ENCODE data around the gene C22orf31.

DNA sequence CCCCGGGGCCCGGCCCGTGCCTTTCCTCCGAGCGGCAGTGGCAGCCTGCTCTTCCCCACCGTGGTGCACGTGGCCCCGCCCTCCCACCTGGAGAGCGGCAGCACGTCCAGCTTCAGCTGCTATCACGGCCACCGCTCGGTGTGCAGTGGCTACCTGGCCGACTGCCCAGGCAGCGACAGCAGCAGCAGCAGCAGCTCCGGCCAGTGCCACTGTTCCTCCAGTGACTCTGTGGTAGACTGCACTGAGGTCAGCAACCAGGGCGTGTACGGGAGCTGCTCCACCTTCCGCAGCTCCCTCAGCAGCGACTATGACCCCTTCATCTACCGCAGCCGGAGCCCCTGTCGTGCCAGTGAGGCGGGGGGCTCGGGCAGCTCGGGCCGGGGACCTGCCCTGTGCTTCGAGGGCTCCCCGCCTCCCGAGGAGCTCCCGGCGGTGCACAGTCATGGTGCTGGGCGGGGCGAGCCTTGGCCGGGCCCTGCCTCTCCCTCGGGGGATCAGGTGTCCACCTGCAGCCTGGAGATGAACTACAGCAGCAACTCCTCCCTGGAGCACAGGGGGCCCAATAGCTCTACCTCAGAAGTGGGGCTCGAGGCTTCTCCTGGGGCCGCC is 11.9 kb downstream of the C22orf31 start:
- TF ChIP-seq CTCF (conservative IDR thresholded peaks at IDR 0.05 in 1 of 2, IDR thresholded peaks at IDR 0.05 in 1 of 2; ENCODE audit: extremely low read depth in 1 of 2, insufficient read depth in 1 of 2, low read depth in 1 of 2, low read length in 2 of 2) (no peak), EZH2 (IDR thresholded peaks at IDR 0.05; ENCODE audit: borderline replicate concordance, low read length) (no peak)

All from mammary epithelial cell (primary cell).